Neural cell (in vitro differentiated cells): Measurements from ENCODE around the gene NCOA7. TPM values are rescaled to one million over a fixed set of nuclear protein-coding genes. Genes with fewer than 3 reads are reported as not detected.

Experiments used
- H2AFZ ChIP-seq: fragments of 200-600, 300-800 bp; sonication (generic), shearing (Covaris generic); 2 replicates; pipeline ENCODE4 v1.6.0; 2014; ENCODE audit warnings: low read depth, mild to moderate bottlenecking, antibody characterized with exemption, low read length, moderate library complexity
- H3F3A ChIP-seq: fragments of 200-600 bp; shearing (Covaris generic); 2 replicates; pipeline ENCODE4 v1.6.1; 2016; ENCODE audit warnings: mild to moderate bottlenecking, moderate library complexity, mixed read lengths, antibody characterized with exemption, low read length; ENCODE audit not compliant: insufficient read depth, poor library complexity, severe bottlenecking
- H3K27ac ChIP-seq: fragments of 200-600, 300-800 bp; sonication (generic), shearing (Covaris generic); 2 replicates; pipeline ENCODE4 v1.5.1; 2014; ENCODE audit warnings: mild to moderate bottlenecking, low read length, moderate library complexity
- H3K27me3 ChIP-seq: fragments of 300-800, 200-600 bp; sonication (generic), shearing (Covaris generic); 2 replicates; pipeline ENCODE4 v1.6.0; 2014; ENCODE audit warnings: mild to moderate bottlenecking, low read depth, low read length, moderate library complexity; ENCODE audit not compliant: insufficient read depth
- H3K36me3 ChIP-seq: fragments of 300-800, 200-600 bp; sonication (generic), shearing (Covaris generic); 2 replicates; pipeline ENCODE4 v1.5.1; 2014; ENCODE audit warnings: mild to moderate bottlenecking, antibody characterized with exemption, low read length, moderate library complexity; ENCODE audit not compliant: insufficient read depth
- H3K4me2 ChIP-seq: fragments of 300-800, 200-600 bp; sonication (generic), shearing (Covaris generic); 2 replicates; pipeline ENCODE4 v1.6.0; 2014; ENCODE audit warnings: mild to moderate bottlenecking, low read length
- H3K4me3 ChIP-seq: fragments of 300-800, 200-600 bp; sonication (generic), shearing (Covaris generic); 2 replicates; pipeline ENCODE4 v1.5.1; 2014; ENCODE audit warnings: mild to moderate bottlenecking, low read length, moderate library complexity
- H3K79me2 ChIP-seq: fragments of 200-600 bp; shearing (Covaris generic); replicated peaks from 2 replicates; pipeline ENCODE4 v1.6.0; 2014; ENCODE audit warnings: mild to moderate bottlenecking, low read length, moderate library complexity; ENCODE audit not compliant: insufficient read depth
- H3K9ac ChIP-seq: fragments of 300-800, 200-600 bp; sonication (generic), shearing (Covaris generic); 2 replicates; pipeline ENCODE4 v1.6.1; 2016; ENCODE audit warnings: mild to moderate bottlenecking, low read length, mixed read lengths
- H3K9me2 ChIP-seq: fragments of 200-600 bp; shearing (Covaris generic); 2 replicates; pipeline ENCODE4 v1.6.1; 2016; ENCODE audit warnings: mild to moderate bottlenecking, low read length, mixed read lengths; ENCODE audit not compliant: insufficient read depth
- H3K9me3 ChIP-seq: fragments of 200-600, 300-800 bp; sonication (generic), shearing (Covaris generic); 2 replicates; pipeline ENCODE4 v1.6.1; 2016; ENCODE audit warnings: mild to moderate bottlenecking, mixed run types, low read length, moderate library complexity, mixed read lengths
- H4K20me1 ChIP-seq: fragments of 200-600 bp; shearing (Covaris generic); 2 replicates; pipeline ENCODE4 v1.6.1; 2016; ENCODE audit warnings: mild to moderate bottlenecking, mixed run types; ENCODE audit not compliant: insufficient read depth
- EP300 ChIP-seq: fragments of 450-650 bp; conservative IDR thresholded peaks from 2 replicates; pipeline ENCODE4 v1.6.1; 2014; ENCODE audit warnings: antibody characterized with exemption, mild to moderate bottlenecking, moderate library complexity; ENCODE audit not compliant: poor library complexity, severe bottlenecking
- EZH2 ChIP-seq: fragments of 200-600, 300-800 bp; shearing (Covaris generic), sonication (generic); IDR thresholded peaks from 2 replicates; pipeline ENCODE4 v1.6.1; 2014; ENCODE audit warnings: antibody characterized with exemption, low read length, borderline replicate concordance, mild to moderate bottlenecking; ENCODE audit not compliant: insufficient read depth, poor library complexity, severe bottlenecking
- MXI1 ChIP-seq: fragments of 450-650 bp; conservative IDR thresholded peaks from 2 replicates; pipeline ENCODE4 v1.6.1; 2014; ENCODE audit warnings: antibody characterized with exemption, mild to moderate bottlenecking; ENCODE audit not compliant: poor library complexity, severe bottlenecking
- POLR2AphosphoS5 ChIP-seq: IDR thresholded peaks from 2 replicates; pipeline ENCODE4 v1.6.1; 2012
- RAD21 ChIP-seq: fragments of 450-650 bp; conservative IDR thresholded peaks from 2 replicates; pipeline ENCODE4 v1.6.1; 2014; ENCODE audit warnings: antibody characterized with exemption, mild to moderate bottlenecking, moderate library complexity
- SMC3 ChIP-seq: fragments of 450-650 bp; conservative IDR thresholded peaks from 2 replicates; pipeline ENCODE4 v1.6.1; 2014; ENCODE audit warnings: antibody characterized with exemption, mild to moderate bottlenecking, moderate library complexity; ENCODE audit not compliant: poor library complexity
- TAF1 ChIP-seq: IDR thresholded peaks from 2 replicates; pipeline ENCODE4 v1.6.1; 2012; ENCODE audit warnings: low read depth
- polyA plus RNA-seq: library from polyadenylated mRNA; depleted of rRNA; stranded (reverse); fragments of >200 nt; gene quantifications from 2 replicates; pipeline ENCODE4 v1.2.3, GENCODE V29; 2014
- TF ChIP-seq, protein P1 (sequence below): fragments of 450-650 bp; IDR thresholded peaks from 2 replicates; pipeline ENCODE4 v1.5.1; 2014; ENCODE audit warnings: antibody characterized with exemption, mild to moderate bottlenecking, moderate library complexity; ENCODE audit not compliant: poor library complexity, severe bottlenecking
- TF ChIP-seq, protein P2 (sequence below): IDR thresholded peaks from 2 replicates; pipeline ENCODE4 v1.6.1; 2012; ENCODE audit warnings: borderline replicate concordance

Gene NCOA7
- polyA plus RNA-seq, 1 donor from 2014 or later: 17.1 TPM

DNA sequence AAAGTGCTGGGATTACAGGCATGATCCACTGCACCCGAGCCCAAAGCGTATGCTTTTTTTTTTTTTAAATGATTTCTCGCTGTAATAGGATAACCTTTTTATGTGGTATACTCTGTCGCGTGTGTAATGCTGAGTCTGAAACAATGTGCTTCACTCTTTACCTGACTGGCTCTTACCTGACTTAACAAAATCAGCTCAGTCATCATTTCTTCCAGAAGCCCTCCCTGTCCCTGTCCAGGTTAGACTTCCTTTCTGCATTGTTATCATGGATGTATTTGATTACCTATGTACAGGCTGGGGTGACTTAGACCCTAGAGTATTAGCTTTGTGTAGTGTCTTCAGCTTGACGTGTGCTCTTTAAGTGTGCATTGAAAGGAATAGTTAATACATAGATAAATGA lies 67.1 kb downstream of the NCOA7 start:
- Histone ChIP-seq H3K27ac (no peak overlapping the region), H3K27me3 (no peaks in the 10 kb centered on the region), H2AFZ (no peak overlapping the region), H3K9me3 (no peaks in the 10 kb centered on the region), H3F3A (no peaks in the 10 kb centered on the region), H3K36me3 (no peaks in the 10 kb centered on the region), H3K4me2 (no peak overlapping the region), H4K20me1 (no peaks in the 10 kb centered on the region), H3K9me2 (no peaks in the 10 kb centered on the region), H3K4me3 (no peak overlapping the region), H3K79me2 (no peaks in the 10 kb centered on the region), H3K9ac (no peak overlapping the region)
- TF ChIP-seq EP300 (no peak), POLR2AphosphoS5 (no peak), EZH2 (no peak), SMC3 (no peak), MXI1 (no peak), TAF1 (no peak), RAD21 (no peak)
- TF ChIP-seq, protein P1, sequence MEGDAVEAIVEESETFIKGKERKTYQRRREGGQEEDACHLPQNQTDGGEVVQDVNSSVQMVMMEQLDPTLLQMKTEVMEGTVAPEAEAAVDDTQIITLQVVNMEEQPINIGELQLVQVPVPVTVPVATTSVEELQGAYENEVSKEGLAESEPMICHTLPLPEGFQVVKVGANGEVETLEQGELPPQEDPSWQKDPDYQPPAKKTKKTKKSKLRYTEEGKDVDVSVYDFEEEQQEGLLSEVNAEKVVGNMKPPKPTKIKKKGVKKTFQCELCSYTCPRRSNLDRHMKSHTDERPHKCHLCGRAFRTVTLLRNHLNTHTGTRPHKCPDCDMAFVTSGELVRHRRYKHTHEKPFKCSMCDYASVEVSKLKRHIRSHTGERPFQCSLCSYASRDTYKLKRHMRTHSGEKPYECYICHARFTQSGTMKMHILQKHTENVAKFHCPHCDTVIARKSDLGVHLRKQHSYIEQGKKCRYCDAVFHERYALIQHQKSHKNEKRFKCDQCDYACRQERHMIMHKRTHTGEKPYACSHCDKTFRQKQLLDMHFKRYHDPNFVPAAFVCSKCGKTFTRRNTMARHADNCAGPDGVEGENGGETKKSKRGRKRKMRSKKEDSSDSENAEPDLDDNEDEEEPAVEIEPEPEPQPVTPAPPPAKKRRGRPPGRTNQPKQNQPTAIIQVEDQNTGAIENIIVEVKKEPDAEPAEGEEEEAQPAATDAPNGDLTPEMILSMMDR: no peak

DNA sequence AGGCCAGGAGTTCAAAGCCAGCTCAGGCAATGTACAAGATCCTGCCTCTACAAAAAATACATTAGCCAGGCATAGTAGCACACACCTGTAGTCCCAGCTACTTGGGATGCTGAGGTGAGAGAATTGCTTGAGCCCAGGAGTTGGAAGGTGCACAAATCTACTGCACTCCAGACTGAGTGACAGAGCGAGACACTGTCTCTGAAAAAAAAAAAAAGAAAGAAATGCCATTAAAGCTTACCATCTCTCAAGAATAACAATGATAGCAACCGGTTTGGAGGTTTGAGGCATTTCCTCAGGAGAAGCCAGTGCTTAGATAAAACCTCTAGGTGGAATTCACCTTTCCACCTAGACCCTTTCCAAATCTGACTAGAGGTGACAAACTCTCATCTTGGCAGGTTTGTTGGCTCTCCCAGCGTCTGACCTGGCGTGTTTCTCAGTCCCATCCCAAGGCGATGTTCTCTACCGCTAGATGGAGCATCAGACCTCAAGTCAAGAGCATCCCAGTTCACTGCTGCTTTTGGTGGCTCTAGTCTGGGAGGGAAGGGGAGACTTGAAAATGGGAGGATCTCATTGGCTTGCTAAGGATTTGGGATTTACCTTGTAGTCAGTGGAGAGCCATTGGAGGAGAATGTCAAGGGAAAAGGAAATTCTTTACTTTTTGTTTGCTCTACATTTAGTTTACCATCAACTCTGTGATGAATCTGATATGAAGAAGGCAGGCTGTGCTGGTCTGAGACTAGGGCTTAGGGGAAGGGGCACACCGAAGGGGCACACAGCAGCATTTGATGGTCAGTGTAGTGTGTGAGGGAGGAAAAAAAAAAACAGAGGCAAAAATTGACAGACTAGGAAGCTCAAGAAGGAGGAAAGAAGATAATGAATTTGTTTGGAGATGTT lies 67.9 kb downstream of the NCOA7 start:
- TF ChIP-seq RAD21 (peak; percentile 43), SMC3 (peak; percentile 55), POLR2AphosphoS5 (no peak), TAF1 (no peak), EP300 (no peak), MXI1 (no peak), EZH2 (no peak)
- TF ChIP-seq, protein P1: peak; percentile 57
- TF ChIP-seq, protein P2, sequence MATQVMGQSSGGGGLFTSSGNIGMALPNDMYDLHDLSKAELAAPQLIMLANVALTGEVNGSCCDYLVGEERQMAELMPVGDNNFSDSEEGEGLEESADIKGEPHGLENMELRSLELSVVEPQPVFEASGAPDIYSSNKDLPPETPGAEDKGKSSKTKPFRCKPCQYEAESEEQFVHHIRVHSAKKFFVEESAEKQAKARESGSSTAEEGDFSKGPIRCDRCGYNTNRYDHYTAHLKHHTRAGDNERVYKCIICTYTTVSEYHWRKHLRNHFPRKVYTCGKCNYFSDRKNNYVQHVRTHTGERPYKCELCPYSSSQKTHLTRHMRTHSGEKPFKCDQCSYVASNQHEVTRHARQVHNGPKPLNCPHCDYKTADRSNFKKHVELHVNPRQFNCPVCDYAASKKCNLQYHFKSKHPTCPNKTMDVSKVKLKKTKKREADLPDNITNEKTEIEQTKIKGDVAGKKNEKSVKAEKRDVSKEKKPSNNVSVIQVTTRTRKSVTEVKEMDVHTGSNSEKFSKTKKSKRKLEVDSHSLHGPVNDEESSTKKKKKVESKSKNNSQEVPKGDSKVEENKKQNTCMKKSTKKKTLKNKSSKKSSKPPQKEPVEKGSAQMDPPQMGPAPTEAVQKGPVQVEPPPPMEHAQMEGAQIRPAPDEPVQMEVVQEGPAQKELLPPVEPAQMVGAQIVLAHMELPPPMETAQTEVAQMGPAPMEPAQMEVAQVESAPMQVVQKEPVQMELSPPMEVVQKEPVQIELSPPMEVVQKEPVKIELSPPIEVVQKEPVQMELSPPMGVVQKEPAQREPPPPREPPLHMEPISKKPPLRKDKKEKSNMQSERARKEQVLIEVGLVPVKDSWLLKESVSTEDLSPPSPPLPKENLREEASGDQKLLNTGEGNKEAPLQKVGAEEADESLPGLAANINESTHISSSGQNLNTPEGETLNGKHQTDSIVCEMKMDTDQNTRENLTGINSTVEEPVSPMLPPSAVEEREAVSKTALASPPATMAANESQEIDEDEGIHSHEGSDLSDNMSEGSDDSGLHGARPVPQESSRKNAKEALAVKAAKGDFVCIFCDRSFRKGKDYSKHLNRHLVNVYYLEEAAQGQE: no peak
- Histone ChIP-seq H3K27me3 (no peaks in the 10 kb centered on the region), H3K79me2 (no peaks in the 10 kb centered on the region), H3K4me3 (no peak overlapping the region), H3K4me2 (no peak overlapping the region), H3F3A (no peaks in the 10 kb centered on the region), H3K9me2 (no peaks in the 10 kb centered on the region), H3K36me3 (no peaks in the 10 kb centered on the region), H2AFZ (no peak overlapping the region), H3K9me3 (no peaks in the 10 kb centered on the region), H3K9ac (no peak overlapping the region), H3K27ac (no peak overlapping the region), H4K20me1 (no peaks in the 10 kb centered on the region)
